NT2/D1 (cell line): ENCODE results near the gene TTK.

Experiments
- SUZ12 ChIP-seq: IDR thresholded peaks from 2 replicates; pipeline ENCODE4 v1.6.1; 2011; ENCODE audit not compliant: insufficient read length, insufficient read depth; ENCODE audit errors: extremely low read depth
- YY1 ChIP-seq: IDR thresholded peaks from 2 replicates; pipeline ENCODE4 v1.6.1; 2011; ENCODE audit not compliant: insufficient read length, insufficient read depth
- ZNF274 ChIP-seq: IDR thresholded peaks from 2 replicates; pipeline ENCODE4 v1.6.1; 2011; ENCODE audit warnings: mild to moderate bottlenecking, low read depth, low read length

DNA sequence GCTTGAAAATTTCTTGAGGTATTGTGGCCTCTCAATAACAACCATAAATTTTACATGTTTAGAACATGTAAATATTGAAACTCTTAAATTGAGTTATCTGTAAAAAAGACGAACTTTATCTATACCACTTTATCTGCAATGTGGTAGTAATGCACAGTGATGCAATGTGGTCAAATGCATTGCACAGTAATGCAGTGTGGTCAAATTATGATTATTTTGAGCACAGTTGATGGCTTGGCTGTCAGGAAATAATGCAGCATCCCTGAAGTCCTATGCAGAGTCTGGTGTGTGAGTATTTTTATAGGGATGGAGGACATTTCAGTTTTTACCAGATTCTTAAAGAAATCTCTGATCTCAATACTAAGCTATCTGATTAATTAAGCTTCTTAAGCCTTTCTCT is 5.1 kb downstream of the TTK start:
- no peak for TF ChIP-seq YY1
- TF ChIP-seq SUZ12 = no peak
- TF ChIP-seq ZNF274 = no peak
